Prostate gland (tissue), 2 donors: ENCODE results near the gene CD63. TPM values are rescaled to one million over a fixed set of nuclear protein-coding genes. Genes with fewer than 3 reads are reported as not detected.

Experiments
- DNase-seq: peaks from one replicate; pipeline ENCODE4 v3.0.0-alpha.2; 2019; ENCODE audit warnings: low spot score
- H3K27ac ChIP-seq, 2 donors: fragments of 200-600 bp; sonication (generic); 2 replicates each; pipeline ENCODE4 v1.5.1; 2017 to 2019
- H3K27me3 ChIP-seq: fragments of 200-600 bp; sonication (generic); replicated peaks from 2 replicates; pipeline ENCODE4 v1.5.1; 2019; ENCODE audit not compliant: insufficient read depth
- H3K36me3 ChIP-seq, 2 donors: fragments of 200-600 bp; sonication (generic); 1 replicate in 1 of 2; 2 replicates in 1 of 2; pipeline versions ENCODE4 v1.5.1 to v1.8.1; 2017 to 2019
- H3K4me1 ChIP-seq: fragments of 200-600 bp; sonication (generic); replicated peaks from 2 replicates; pipeline ENCODE4 v1.5.1; 2019
- H3K4me3 ChIP-seq, 2 donors: fragments of 200-600 bp; sonication (generic); 2 replicates each; pipeline ENCODE4 v1.5.1; 2017 to 2019
- H3K9me3 ChIP-seq: fragments of 200-600 bp; sonication (generic); 2 replicates; pipeline ENCODE4 v1.5.1; 2017
- CTCF ChIP-seq, 4 experiments: fragments of 200-600 bp in 2 of 4; fragments of 450-650 bp in 2 of 4; sonication (generic) in 2 of 4; IDR thresholded peaks; 1 replicate in 3 of 4; 2 replicates in 1 of 4; pipeline ENCODE4 v1.5.1; 2016 to 2019; ENCODE audit warnings: antibody characterized with exemption in 4 of 4, mild to moderate bottlenecking in 2 of 4, moderate library complexity in 2 of 4
- POLR2A ChIP-seq: fragments of 450-650 bp; IDR thresholded peaks from one replicate; pipeline ENCODE4 v1.6.1; 2016; ENCODE audit warnings: antibody characterized with exemption, mild to moderate bottlenecking
- POLR2AphosphoS5 ChIP-seq: sonication (generic); formaldehyde crosslinking; IDR thresholded peaks from one replicate; pipeline ENCODE4 v1.6.1; 2017; ENCODE audit warnings: antibody characterized with exemption
- WGBS: methylation state at CpG from one replicate; pipeline ENCODE4 v1.1.5; 2018; 5-methylcytosine and 5-hydroxymethylcytosine counted together
- intact Hi-C: fragments of 100-400 bp; cut with DNase I; formaldehyde crosslinking; loops from one replicate; pipeline ENCODE4 v1.14.2; 2022
- total RNA-seq, 2 donors: library from RNA; depleted of rRNA; stranded (reverse); fragments of >200 nt; gene quantifications; one replicate each; pipeline ENCODE4 v1.1.0, GENCODE V29; 2016

Gene CD63
- total RNA-seq, 2 donors from 2014 or later = 485 to 585 TPM

GRCh38 chr12:55739025-55739378, 10.2 kb upstream of the CD63 start:
- no peak for TF ChIP-seq POLR2AphosphoS5
- no peak for TF ChIP-seq POLR2A
- TF ChIP-seq CTCF (IDR thresholded peaks at IDR 0.05) = no peak
- DNase-seq = no peak
- Histone ChIP-seq H3K4me3 (peak overlapping the region in 1 of 2 donors; percentile 41), H3K9me3 (no peaks in the 10 kb centered on the region), H3K36me3 (no peaks in the 10 kb centered on the region), H3K4me1 (peaks cover 4% of the 10 kb centered on the region), H3K27me3 (no peaks in the 10 kb centered on the region), H3K27ac (no peak overlapping the region)
- WGBS = 82% methylated on average over 2 of the region's 2 CpGs
- intact Hi-C loops = loop anchor here (2.0 to 10.0 kb wide), 3 partner anchors 200 to 366 kb away; partner anchors contain the start of genes PA2G4 and RPS26

- WGBS = 2% methylated on average over 14 of the region's 14 CpGs
- Histone ChIP-seq H3K9me3 (no peaks in the 10 kb centered on the region), H3K27me3 (no peaks in the 10 kb centered on the region), H3K4me1 (no peaks in the 10 kb centered on the region), H3K27ac (peak overlapping the region; percentile 56 to 61), H3K4me3 (peak overlapping the region; percentile 26 to 41), H3K36me3 (no peaks in the 10 kb centered on the region)
- peak; percentile 84 for DNase-seq
- intact Hi-C loops = loop anchor here (2.0 to 10.0 kb wide), 3 partner anchors 200 to 366 kb away; partner anchors contain the start of genes PA2G4 and RPS26
- TF ChIP-seq POLR2AphosphoS5 (peak; percentile 62), CTCF (IDR thresholded peaks at IDR 0.05) (peak; percentile 72 to 96 (median 92)), POLR2A (no peak)
Measured at GRCh38 chr12:55738123-55739024, 9.6 kb upstream of the CD63 start.

DNA sequence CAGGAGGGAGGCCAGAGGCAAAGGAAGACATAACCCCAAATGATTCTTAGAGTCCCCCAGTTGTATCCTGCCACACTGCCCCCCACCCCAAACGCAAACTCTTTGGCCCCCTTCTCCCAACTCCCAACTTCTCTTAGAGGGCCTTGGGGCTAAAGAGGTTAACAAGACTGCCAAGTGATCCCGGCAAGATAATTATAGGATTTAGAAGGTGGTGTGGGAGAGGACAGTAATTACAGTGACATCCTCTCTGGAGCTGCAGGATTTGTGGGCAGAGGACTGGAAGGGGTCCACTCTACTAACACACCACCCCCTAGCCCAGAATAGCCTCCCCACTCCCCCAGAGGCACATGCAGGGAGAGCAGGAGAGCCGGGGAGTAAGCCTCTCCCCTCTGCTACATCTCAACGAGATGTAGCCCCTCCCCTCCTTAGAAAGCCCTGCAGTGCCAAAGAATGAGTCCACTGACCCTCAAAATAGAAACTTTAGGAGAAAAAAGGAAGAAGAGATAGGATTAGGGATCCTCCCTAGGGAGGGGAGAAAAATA, 8.8 kb upstream of the CD63 start:
- intact Hi-C loops = loop anchor here (2.0 to 10.0 kb wide), 3 partner anchors 201 to 367 kb away; partner anchors contain the start of genes PA2G4 and RPS26
- TF ChIP-seq POLR2AphosphoS5 = no peak
- no peak for TF ChIP-seq POLR2A
- no peak for TF ChIP-seq CTCF (IDR thresholded peaks at IDR 0.05)
- Histone ChIP-seq H3K9me3 (no peaks in the 10 kb centered on the region), H3K4me3 (no peak overlapping the region), H3K36me3 (no peaks in the 10 kb centered on the region), H3K4me1 (no peaks in the 10 kb centered on the region), H3K27ac (peak overlapping the region; percentile 56 to 61), H3K27me3 (no peaks in the 10 kb centered on the region)
- DNase-seq = no peak
- 2% methylated on average over 4 of the region's 4 CpGs for WGBS

- WGBS = 26% methylated on average over 6 of the region's 6 CpGs
- TF ChIP-seq POLR2A = no peak
- TF ChIP-seq POLR2AphosphoS5 = peak; percentile 67
- peak; percentile 49 to 87 (median 66) for TF ChIP-seq CTCF (IDR thresholded peaks at IDR 0.05)
- Histone ChIP-seq H3K27me3 (no peaks in the 10 kb centered on the region), H3K9me3 (no peaks in the 10 kb centered on the region), H3K27ac (no peak overlapping the region), H3K36me3 (no peaks in the 10 kb centered on the region), H3K4me1 (no peaks in the 10 kb centered on the region), H3K4me3 (no peak overlapping the region)
- DNase-seq = peak; percentile 69
- intact Hi-C loops = loop anchor here (10.0 kb wide), 2 partner anchors 308 to 368 kb away; partner anchors contain the start of genes PA2G4 and RPS26
Measured at GRCh38 chr12:55736780-55737580, 8.2 kb upstream of the CD63 start.
